GM23338 (cell line): Measurements from ENCODE around the gene NRP1. TPM values are rescaled to one million over a fixed set of nuclear protein-coding genes. Genes with fewer than 3 reads are reported as not detected.

Experiments used
- ATAC-seq: fragments of 200-7000 bp; cut with Tn5 transposase; 3 replicates; pipeline ENCODE4 v1.9.1; 2020
- DNase-seq: peaks from one replicate; pipeline ENCODE4 v3.0.0-alpha.2; 2015; ENCODE audit warnings: low spot score
- H2AFZ ChIP-seq: fragments of 200-600 bp; sonication (generic); 2 replicates; pipeline ENCODE4 v1.8.0; 2016; ENCODE audit warnings: antibody characterized with exemption, mild to moderate bottlenecking, moderate library complexity
- H3F3A ChIP-seq: fragments of 200-600 bp; sonication (generic); replicated peaks from 2 replicates; pipeline ENCODE4 v1.8.0; 2017; ENCODE audit warnings: antibody characterized with exemption, mixed run types, low read depth
- H3K27ac ChIP-seq: fragments of 200-600 bp; sonication (generic); 2 replicates; pipeline ENCODE4 v1.6.1; 2016; ENCODE audit warnings: low read depth
- H3K27me3 ChIP-seq: fragments of 200-600 bp; sonication (generic); 2 replicates; pipeline ENCODE4 v1.8.0; 2016; ENCODE audit warnings: mild to moderate bottlenecking, mixed run types, moderate library complexity; ENCODE audit not compliant: insufficient read depth
- H3K36me3 ChIP-seq: fragments of 200-600 bp; sonication (generic); 2 replicates; pipeline ENCODE4 v1.8.0; 2016; ENCODE audit warnings: mild to moderate bottlenecking; ENCODE audit not compliant: insufficient read depth
- H3K4me1 ChIP-seq: fragments of 200-600 bp; sonication (generic); 2 replicates; pipeline ENCODE4 v1.8.0; 2016; ENCODE audit warnings: mild to moderate bottlenecking, moderate library complexity; ENCODE audit not compliant: insufficient read depth
- H3K4me2 ChIP-seq: fragments of 200-600 bp; sonication (generic); 2 replicates; pipeline ENCODE4 v1.7.1; 2017; ENCODE audit warnings: mixed run types
- H3K4me3 ChIP-seq: fragments of 200-600 bp; sonication (generic); 2 replicates; pipeline ENCODE4 v1.6.1; 2016; ENCODE audit warnings: mixed run types
- H3K79me2 ChIP-seq: fragments of 200-600 bp; sonication (generic); replicated peaks from 2 replicates; pipeline ENCODE4 v1.8.0; 2017; ENCODE audit warnings: mild to moderate bottlenecking; ENCODE audit not compliant: insufficient read depth
- H3K9me2 ChIP-seq: fragments of 200-600 bp; sonication (generic); 2 replicates; pipeline ENCODE4 v1.8.0; 2017; ENCODE audit not compliant: insufficient read depth
- H4K20me1 ChIP-seq: fragments of 200-600 bp; sonication (generic); replicated peaks from 2 replicates; pipeline ENCODE4 v1.8.0; 2017; ENCODE audit warnings: mild to moderate bottlenecking; ENCODE audit not compliant: insufficient read depth
- H3K27ac Mint-ChIP-seq: 2 replicates; pipeline ENCODE4 v1.8.0; 2020; ENCODE audit warnings: inconsistent platforms, mild to moderate bottlenecking, moderate library complexity, mixed read lengths
- H3K27me3 Mint-ChIP-seq: 3 replicates; pipeline ENCODE4 v1.8.0; 2022; ENCODE audit warnings: low read depth, mild to moderate bottlenecking, moderate library complexity, mixed read lengths, inconsistent platforms; ENCODE audit not compliant: insufficient read depth, poor library complexity
- H3K36me3 Mint-ChIP-seq: 3 replicates; pipeline ENCODE4 v1.8.0; 2021; ENCODE audit warnings: low read depth, mild to moderate bottlenecking, inconsistent platforms, moderate library complexity, mixed read lengths
- H3K4me1 Mint-ChIP-seq: 3 replicates; pipeline ENCODE4 v1.8.0; 2020; ENCODE audit warnings: mild to moderate bottlenecking, inconsistent platforms, mixed read lengths
- H3K4me3 Mint-ChIP-seq: 3 replicates; pipeline ENCODE4 v1.8.0; 2021; ENCODE audit warnings: moderate library complexity, mild to moderate bottlenecking, inconsistent platforms, mixed read lengths
- H3K9me3 Mint-ChIP-seq: 3 replicates; pipeline ENCODE4 v1.8.0; 2020; ENCODE audit warnings: moderate library complexity, mild to moderate bottlenecking, inconsistent platforms, mixed read lengths
- EZH2 ChIP-seq: fragments of 200-600 bp; sonication (generic); IDR thresholded peaks from one replicate; pipeline ENCODE4 v1.8.0; 2017; ENCODE audit warnings: antibody characterized with exemption, mild to moderate bottlenecking, low read depth; ENCODE audit not compliant: unreplicated experiment
- JUNB ChIP-seq: IDR thresholded peaks from one replicate; pipeline ENCODE4 v1.6.1; 2016; ENCODE audit warnings: antibody characterized with exemption; ENCODE audit not compliant: unreplicated experiment
- NANOG ChIP-seq: IDR thresholded peaks from 2 replicates; pipeline ENCODE4 v1.6.1; 2016; ENCODE audit warnings: antibody characterized with exemption, borderline replicate concordance
- POLR2AphosphoS5 ChIP-seq: IDR thresholded peaks from 2 replicates; pipeline ENCODE4 v1.6.1; 2016; ENCODE audit warnings: antibody characterized with exemption, low read depth
- STAT1 ChIP-seq: IDR thresholded peaks from one replicate; pipeline ENCODE4 v1.6.1; 2016; ENCODE audit warnings: antibody characterized with exemption; ENCODE audit not compliant: unreplicated experiment
- ZNF331 ChIP-seq: fragments of 250-450 bp; sonication (Bioruptor Pico); IDR thresholded peaks from 2 replicates; pipeline ENCODE4 v1.5.0; 2020; ENCODE audit warnings: low read depth, mild to moderate bottlenecking, moderate library complexity
- polyA plus RNA-seq: library from polyadenylated mRNA; unstranded; fragments of >200 nt; fragmentation: Nextera tagmentation; extraction: Ambion mirVana; gene quantifications from 2 replicates; pipeline ENCODE4 v1.2.1, GENCODE V29; 2016
- total RNA-seq: library from RNA; depleted of rRNA; stranded (reverse); fragments of >200 nt; shearing (Covaris generic); gene quantifications from 2 replicates; pipeline ENCODE4 v1.2.3, GENCODE V29; 2014
- TF ChIP-seq, protein P1 (sequence below): IDR thresholded peaks from one replicate; pipeline ENCODE4 v1.6.1; 2018; ENCODE audit warnings: antibody characterized with exemption; ENCODE audit not compliant: unreplicated experiment
- TF ChIP-seq, protein P2 (sequence below): IDR thresholded peaks from 2 replicates; pipeline ENCODE4 v1.6.1; 2016; ENCODE audit warnings: antibody characterized with exemption
- TF ChIP-seq, protein P3 (sequence below), 2 experiments: fragments of 200-600 bp in 1 of 2; sonication (generic) in 1 of 2; conservative IDR thresholded peaks; 2 replicates each; pipeline versions ENCODE4 v1.5.1 to v1.6.1; 2016 to 2017; ENCODE audit warnings: antibody characterized with exemption in 2 of 2, low read depth in 2 of 2, mild to moderate bottlenecking in 2 of 2, moderate library complexity in 1 of 2

Gene NRP1
- total and polyA plus RNA-seq, 2 experiments from 2014 or later: 2.9 to 3.5 TPM

DNA sequence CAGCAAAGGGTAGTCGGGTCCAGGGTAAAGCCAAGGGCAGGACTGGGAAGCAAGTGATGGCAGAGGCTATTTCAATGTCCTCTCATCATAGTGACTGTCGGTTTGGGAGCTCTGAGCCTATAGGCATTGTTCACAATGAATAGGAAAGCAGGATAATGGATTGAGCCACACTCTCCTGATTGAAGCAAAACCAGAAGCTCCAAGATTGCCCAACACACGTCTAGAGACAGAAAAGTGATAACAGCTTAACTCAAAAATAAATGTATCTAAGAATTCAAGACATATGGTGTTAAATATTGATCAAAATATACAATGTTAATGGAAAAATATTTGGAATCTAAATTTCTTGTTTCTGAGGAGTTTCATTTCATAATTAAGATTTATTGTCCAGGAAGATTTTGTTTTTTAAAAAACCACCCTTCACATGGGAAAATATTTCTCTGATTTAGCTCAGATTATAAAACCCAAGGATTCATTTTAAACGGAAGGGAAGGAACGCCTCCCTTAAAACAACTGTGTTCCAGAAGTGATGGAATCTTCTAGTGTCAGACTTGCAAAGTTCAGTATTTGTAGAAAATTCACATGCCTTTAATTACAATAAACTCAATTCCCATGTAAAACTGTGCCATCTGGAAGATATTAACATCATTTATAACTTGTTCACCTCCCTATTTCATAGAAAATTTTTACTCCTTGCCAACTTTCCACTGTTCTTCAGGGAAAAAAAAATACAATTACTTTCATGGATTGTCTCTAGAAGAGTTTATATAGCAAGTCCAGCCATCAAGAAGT, 54.5 kb downstream of the NRP1 start (continued):
- TF ChIP-seq, protein P1, sequence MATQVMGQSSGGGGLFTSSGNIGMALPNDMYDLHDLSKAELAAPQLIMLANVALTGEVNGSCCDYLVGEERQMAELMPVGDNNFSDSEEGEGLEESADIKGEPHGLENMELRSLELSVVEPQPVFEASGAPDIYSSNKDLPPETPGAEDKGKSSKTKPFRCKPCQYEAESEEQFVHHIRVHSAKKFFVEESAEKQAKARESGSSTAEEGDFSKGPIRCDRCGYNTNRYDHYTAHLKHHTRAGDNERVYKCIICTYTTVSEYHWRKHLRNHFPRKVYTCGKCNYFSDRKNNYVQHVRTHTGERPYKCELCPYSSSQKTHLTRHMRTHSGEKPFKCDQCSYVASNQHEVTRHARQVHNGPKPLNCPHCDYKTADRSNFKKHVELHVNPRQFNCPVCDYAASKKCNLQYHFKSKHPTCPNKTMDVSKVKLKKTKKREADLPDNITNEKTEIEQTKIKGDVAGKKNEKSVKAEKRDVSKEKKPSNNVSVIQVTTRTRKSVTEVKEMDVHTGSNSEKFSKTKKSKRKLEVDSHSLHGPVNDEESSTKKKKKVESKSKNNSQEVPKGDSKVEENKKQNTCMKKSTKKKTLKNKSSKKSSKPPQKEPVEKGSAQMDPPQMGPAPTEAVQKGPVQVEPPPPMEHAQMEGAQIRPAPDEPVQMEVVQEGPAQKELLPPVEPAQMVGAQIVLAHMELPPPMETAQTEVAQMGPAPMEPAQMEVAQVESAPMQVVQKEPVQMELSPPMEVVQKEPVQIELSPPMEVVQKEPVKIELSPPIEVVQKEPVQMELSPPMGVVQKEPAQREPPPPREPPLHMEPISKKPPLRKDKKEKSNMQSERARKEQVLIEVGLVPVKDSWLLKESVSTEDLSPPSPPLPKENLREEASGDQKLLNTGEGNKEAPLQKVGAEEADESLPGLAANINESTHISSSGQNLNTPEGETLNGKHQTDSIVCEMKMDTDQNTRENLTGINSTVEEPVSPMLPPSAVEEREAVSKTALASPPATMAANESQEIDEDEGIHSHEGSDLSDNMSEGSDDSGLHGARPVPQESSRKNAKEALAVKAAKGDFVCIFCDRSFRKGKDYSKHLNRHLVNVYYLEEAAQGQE: no peak
- no peak for TF ChIP-seq NANOG
- no peak for TF ChIP-seq ZNF331 (CRISPR knock-in tag)
- no peak for TF ChIP-seq JUNB

DNA sequence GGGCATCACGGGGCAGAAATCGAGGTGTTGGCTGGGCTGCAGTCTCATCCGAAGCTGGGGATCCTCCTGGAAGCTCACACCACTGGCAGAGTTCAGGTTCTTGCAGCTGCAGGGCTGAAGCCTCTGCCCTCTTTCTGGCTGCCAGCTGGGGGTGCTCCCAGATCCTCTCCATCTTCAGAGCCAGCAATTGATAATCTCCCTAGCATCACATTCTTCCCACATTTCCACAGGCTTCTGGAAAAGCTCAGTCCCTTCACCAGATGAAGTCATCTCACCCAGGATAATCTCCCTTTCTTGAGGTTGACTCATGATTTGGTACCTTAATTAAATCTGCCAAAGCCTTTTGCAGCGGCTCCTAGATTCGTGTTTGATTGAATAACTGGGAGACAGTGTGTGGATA, 55.2 kb downstream of the NRP1 start:
- Mint-ChIP-seq H3K9me3 (no peaks in the 10 kb centered on the region), H3K27me3 (peaks cover 1% of the 10 kb centered on the region), H3K27ac (no peak overlapping the region), H3K4me3 (no peak overlapping the region), H3K36me3 (no peaks in the 10 kb centered on the region), H3K4me1 (0 out of 3 replicates have a peak, but pooled peaks cover under 1% of the 10 kb centered on the region)
- no peaks in the 10 kb centered on the region for H3K79me2 ChIP-seq
- no peaks in the 10 kb centered on the region for H3K9me2 ChIP-seq
- H3K27ac ChIP-seq: no peak overlapping the region
- H3K4me1 ChIP-seq: no peaks in the 10 kb centered on the region
- DNase-seq (no peak), ATAC-seq (no peak)
- no peaks in the 10 kb centered on the region for H4K20me1 ChIP-seq
- no peak overlapping the region for H2AFZ ChIP-seq
- no peak overlapping the region for H3K4me3 ChIP-seq
- H3F3A ChIP-seq: no peaks in the 10 kb centered on the region
- H3K4me2 ChIP-seq: no peak overlapping the region
- no peaks in the 10 kb centered on the region for H3K27me3 ChIP-seq
- H3K36me3 ChIP-seq: no peaks in the 10 kb centered on the region
- no peak for TF ChIP-seq EZH2
- TF ChIP-seq, protein P2, sequence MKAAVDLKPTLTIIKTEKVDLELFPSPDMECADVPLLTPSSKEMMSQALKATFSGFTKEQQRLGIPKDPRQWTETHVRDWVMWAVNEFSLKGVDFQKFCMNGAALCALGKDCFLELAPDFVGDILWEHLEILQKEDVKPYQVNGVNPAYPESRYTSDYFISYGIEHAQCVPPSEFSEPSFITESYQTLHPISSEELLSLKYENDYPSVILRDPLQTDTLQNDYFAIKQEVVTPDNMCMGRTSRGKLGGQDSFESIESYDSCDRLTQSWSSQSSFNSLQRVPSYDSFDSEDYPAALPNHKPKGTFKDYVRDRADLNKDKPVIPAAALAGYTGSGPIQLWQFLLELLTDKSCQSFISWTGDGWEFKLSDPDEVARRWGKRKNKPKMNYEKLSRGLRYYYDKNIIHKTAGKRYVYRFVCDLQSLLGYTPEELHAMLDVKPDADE: no peak
- TF ChIP-seq, protein P3, sequence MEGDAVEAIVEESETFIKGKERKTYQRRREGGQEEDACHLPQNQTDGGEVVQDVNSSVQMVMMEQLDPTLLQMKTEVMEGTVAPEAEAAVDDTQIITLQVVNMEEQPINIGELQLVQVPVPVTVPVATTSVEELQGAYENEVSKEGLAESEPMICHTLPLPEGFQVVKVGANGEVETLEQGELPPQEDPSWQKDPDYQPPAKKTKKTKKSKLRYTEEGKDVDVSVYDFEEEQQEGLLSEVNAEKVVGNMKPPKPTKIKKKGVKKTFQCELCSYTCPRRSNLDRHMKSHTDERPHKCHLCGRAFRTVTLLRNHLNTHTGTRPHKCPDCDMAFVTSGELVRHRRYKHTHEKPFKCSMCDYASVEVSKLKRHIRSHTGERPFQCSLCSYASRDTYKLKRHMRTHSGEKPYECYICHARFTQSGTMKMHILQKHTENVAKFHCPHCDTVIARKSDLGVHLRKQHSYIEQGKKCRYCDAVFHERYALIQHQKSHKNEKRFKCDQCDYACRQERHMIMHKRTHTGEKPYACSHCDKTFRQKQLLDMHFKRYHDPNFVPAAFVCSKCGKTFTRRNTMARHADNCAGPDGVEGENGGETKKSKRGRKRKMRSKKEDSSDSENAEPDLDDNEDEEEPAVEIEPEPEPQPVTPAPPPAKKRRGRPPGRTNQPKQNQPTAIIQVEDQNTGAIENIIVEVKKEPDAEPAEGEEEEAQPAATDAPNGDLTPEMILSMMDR (conservative IDR thresholded peaks at IDR 0.05; ENCODE audit: low read depth in 2 of 2): no peak
- no peak for TF ChIP-seq STAT1
- TF ChIP-seq POLR2AphosphoS5: no peak
- TF ChIP-seq, protein P1: no peak
